H1 (cell line): ENCODE results near the gene AGTR2. TPM values are rescaled to one million over a fixed set of nuclear protein-coding genes. Genes with fewer than 3 reads are reported as not detected.
"Not testable (repeated sequence)": the region's sequence is repeated elsewhere in the genome, so short reads cannot be mapped to it uniquely, and the experiment has no call there.

Experiments
- CTCF ChIA-PET: fragments of 300-600 bp; sonication (Branson Sonifier 250); formaldehyde crosslinking; loops from one replicate; lab custom pipeline; 2021; ENCODE audit not compliant: partially characterized antibody; lab: Charles Lee
- POLR2A ChIA-PET: fragments of 300-600 bp; sonication (Branson Sonifier 250); formaldehyde crosslinking; loops from one replicate; lab custom pipeline; 2021; ENCODE audit warnings: inconsistent platforms; ENCODE audit not compliant: partially characterized antibody; lab: Charles Lee
- DNase-seq, 2 experiments: peaks; one replicate each; pipeline versions ENCODE4 v3.0.0 to v3.0.0-alpha.2; 2010 to 2022; ENCODE audit warnings: low spot score in 2 of 2, low read depth in 1 of 2, mixed read lengths in 1 of 2
- FAIRE-seq: peaks from 2 replicates; lab custom pipeline; 2011; peaks lifted over from hg19 to GRCh38; lab: Jason Lieb, UNC
- H2AFZ ChIP-seq: 2 replicates; pipeline ENCODE4 v1.8.1; 2012; ENCODE audit warnings: low read length, inconsistent platforms
- H2AK5ac ChIP-seq: 2 replicates; pipeline ENCODE4 v1.6.1; 2013; ENCODE audit warnings: low read depth, low read length
- H2BK120ac ChIP-seq: replicated peaks from 2 replicates; pipeline ENCODE3; 2013; ENCODE audit warnings: low read depth, low read length, inconsistent platforms
- H2BK12ac ChIP-seq: 2 replicates; pipeline ENCODE4 v1.6.1; 2013; ENCODE audit warnings: low read depth, low read length
- H2BK15ac ChIP-seq: 2 replicates; pipeline ENCODE4 v1.6.1; 2013; ENCODE audit warnings: low read length
- H2BK20ac ChIP-seq: 2 replicates; pipeline ENCODE4 v1.6.1; 2013; ENCODE audit warnings: low read length
- H2BK5ac ChIP-seq: 2 replicates; pipeline ENCODE4 v1.6.1; 2013; ENCODE audit warnings: low read depth, low read length
- H3K14ac ChIP-seq: 2 replicates; pipeline ENCODE4 v1.6.1; 2013; ENCODE audit warnings: inconsistent platforms; ENCODE audit not compliant: insufficient read length
- H3K18ac ChIP-seq: 2 replicates; pipeline ENCODE4 v1.6.1; 2013; ENCODE audit warnings: low read length; ENCODE audit errors: extremely low read depth
- H3K23ac ChIP-seq: 2 replicates; pipeline ENCODE4 v1.6.1; 2013; ENCODE audit warnings: inconsistent platforms; ENCODE audit not compliant: insufficient read length
- H3K23me2 ChIP-seq: 2 replicates; pipeline ENCODE4 v1.6.1; 2013; ENCODE audit warnings: low read depth, low read length
- H3K27ac ChIP-seq: 2 replicates; pipeline ENCODE4 v1.6.1; 2011; ENCODE audit warnings: low read depth, low read length, inconsistent platforms
- H3K27me3 ChIP-seq, 4 experiments: replicated peaks in 1 of 4; 1 replicate in 1 of 4; 2 replicates in 3 of 4; pipeline versions ENCODE4 v1.6.1 to v1.8.1; 2011 to 2013; ENCODE audit warnings: low read length in 3 of 4, mild to moderate bottlenecking in 3 of 4, inconsistent platforms in 2 of 4, mixed read lengths in 2 of 4, moderate library complexity in 1 of 4; ENCODE audit not compliant: control insufficient read depth in 3 of 4, insufficient read depth in 3 of 4; ENCODE audit errors: extremely low read depth in 1 of 4
- H3K36me3 ChIP-seq, 4 experiments: 2 replicates each; pipeline versions ENCODE4 v1.6.1 to v1.8.1; 2011 to 2013; ENCODE audit warnings: mild to moderate bottlenecking in 4 of 4, low read length in 3 of 4, moderate library complexity in 2 of 4, control low read depth in 1 of 4, inconsistent platforms in 1 of 4; ENCODE audit not compliant: insufficient read depth in 4 of 4, control insufficient read depth in 2 of 4
- H3K4ac ChIP-seq: replicated peaks from 2 replicates; pipeline ENCODE3; 2013; ENCODE audit warnings: low read length, low read depth, mixed read lengths, inconsistent platforms; ENCODE audit not compliant: insufficient read length
- H3K4me1 ChIP-seq, 4 experiments: replicated peaks in 1 of 4; 1 replicate in 1 of 4; 2 replicates in 3 of 4; pipeline versions ENCODE4 v1.6.1 to v1.8.1; 2011 to 2013; ENCODE audit warnings: low read length in 3 of 4, inconsistent platforms in 2 of 4, mixed read lengths in 1 of 4; ENCODE audit not compliant: insufficient read depth in 4 of 4, control insufficient read depth in 3 of 4
- H3K4me2 ChIP-seq, 2 experiments: 2 replicates each; pipeline versions ENCODE4 v1.6.1 to v1.8.1; 2011 to 2013; ENCODE audit warnings: low read depth in 2 of 2, low read length in 2 of 2, control low read depth in 1 of 2, inconsistent platforms in 1 of 2, mild to moderate bottlenecking in 1 of 2; ENCODE audit not compliant: insufficient read depth in 1 of 2
- H3K4me3 ChIP-seq, 4 experiments: fragments of 200-600, 300-600 bp in 1 of 4; sonication (generic), shearing (Covaris generic), sonication (Bioruptor Twin) in 1 of 4; 2 replicates each; pipeline versions ENCODE4 v1.5.1 to v1.8.1; 2011 to 2016; ENCODE audit warnings: low read length in 4 of 4, low read depth in 3 of 4, control low read depth in 2 of 4, inconsistent platforms in 2 of 4, mild to moderate bottlenecking in 2 of 4, mixed read lengths in 1 of 4, moderate library complexity in 1 of 4; ENCODE audit not compliant: insufficient read depth in 2 of 4; ENCODE audit errors: extremely low read depth in 1 of 4
- H3K56ac ChIP-seq: replicated peaks from 2 replicates; pipeline ENCODE3; 2013; ENCODE audit warnings: low read depth, mild to moderate bottlenecking, mixed read lengths, low read length, inconsistent platforms; ENCODE audit not compliant: insufficient read length
- H3K79me1 ChIP-seq: 2 replicates; pipeline ENCODE4 v1.6.1; 2013; ENCODE audit warnings: low read depth, low read length, control low read depth
- H3K79me2 ChIP-seq, 2 experiments: 2 replicates each; pipeline versions ENCODE4 v1.6.1 to v1.8.1; 2012 to 2013; ENCODE audit warnings: low read length in 2 of 2, mild to moderate bottlenecking in 2 of 2, inconsistent platforms in 1 of 2; ENCODE audit not compliant: insufficient read depth in 2 of 2, control insufficient read depth in 1 of 2
- H3K9ac ChIP-seq, 4 experiments: replicated peaks in 1 of 4; 1 replicate in 1 of 4; 2 replicates in 3 of 4; pipeline versions ENCODE4 v1.6.1 to v1.8.1; 2011 to 2013; ENCODE audit warnings: low read depth in 3 of 4, low read length in 3 of 4, control low read depth in 2 of 4, mild to moderate bottlenecking in 2 of 4, moderate library complexity in 2 of 4, inconsistent platforms in 1 of 4; ENCODE audit errors: extremely low read depth in 1 of 4
- H3K9me3 ChIP-seq, 2 experiments: 2 replicates each; pipeline versions ENCODE4 v1.6.1 to v1.8.1; 2012 to 2013; ENCODE audit warnings: mild to moderate bottlenecking in 2 of 2, moderate library complexity in 2 of 2, control low read depth in 1 of 2, inconsistent platforms in 1 of 2, low read depth in 1 of 2, low read length in 1 of 2, mixed read lengths in 1 of 2; ENCODE audit not compliant: insufficient read depth in 2 of 2
- H4K20me1 ChIP-seq, 2 experiments: replicated peaks in 1 of 2; 2 replicates each; pipeline versions ENCODE3 to v1.8.1; 2011 to 2013; ENCODE audit warnings: inconsistent platforms in 2 of 2, low read length in 2 of 2, mild to moderate bottlenecking in 1 of 2; ENCODE audit not compliant: insufficient read depth in 2 of 2, control insufficient read depth in 1 of 2
- H4K5ac ChIP-seq: 2 replicates; pipeline ENCODE4 v1.6.1; 2013; ENCODE audit warnings: low read length, low read depth, mixed read lengths, inconsistent platforms; ENCODE audit not compliant: insufficient read length
- H4K8ac ChIP-seq: 2 replicates; pipeline ENCODE4 v1.8.0; 2013; ENCODE audit warnings: mild to moderate bottlenecking, moderate library complexity, low read length, inconsistent platforms; ENCODE audit not compliant: insufficient read depth; ENCODE audit errors: extremely low read depth
- H4K91ac ChIP-seq: replicated peaks from 2 replicates; pipeline ENCODE3; 2013; ENCODE audit warnings: low read length, mixed read lengths, inconsistent platforms; ENCODE audit not compliant: insufficient read length
- BCL11A ChIP-seq, 2 experiments: IDR thresholded peaks; one replicate each; pipeline ENCODE4 v1.6.1; 2011; ENCODE audit warnings: low read depth in 2 of 2, low read length in 2 of 2, mild to moderate bottlenecking in 2 of 2
- CREB1 ChIP-seq: IDR thresholded peaks from 2 replicates; pipeline ENCODE4 v1.6.1; 2012; ENCODE audit warnings: inconsistent platforms
- EZH2 ChIP-seq: fragments of 200-600 bp; sonication (generic); IDR thresholded peaks from 2 replicates; pipeline ENCODE4 v1.7.1; 2012; ENCODE audit warnings: low read depth, mild to moderate bottlenecking, moderate library complexity, low read length, inconsistent platforms; ENCODE audit not compliant: severe bottlenecking
- NRF1 ChIP-seq: IDR thresholded peaks from 2 replicates; pipeline ENCODE4 v1.6.1; 2011; ENCODE audit warnings: mild to moderate bottlenecking, low read depth, low read length, improper control_type of control experiment
- POLR2A ChIP-seq, 2 experiments: IDR thresholded peaks; 1 replicate in 1 of 2; 2 replicates in 1 of 2; pipeline ENCODE4 v1.6.1; 2011; ENCODE audit warnings: low read depth in 2 of 2, low read length in 2 of 2, mild to moderate bottlenecking in 2 of 2; ENCODE audit errors: control extremely low read depth in 1 of 2
- RBBP5 ChIP-seq: IDR thresholded peaks from 2 replicates; pipeline ENCODE4 v1.7.1; 2012; ENCODE audit warnings: low read depth, mild to moderate bottlenecking, inconsistent platforms, low read length, moderate library complexity, borderline replicate concordance
- RFX5 ChIP-seq: IDR thresholded peaks from 2 replicates; pipeline ENCODE4 v1.6.1; 2011; ENCODE audit warnings: low read depth, low read length, improper control_type of control experiment, borderline replicate concordance
- SAP30 ChIP-seq: fragments of 300-600 bp; sonication (generic); IDR thresholded peaks from 2 replicates; pipeline ENCODE4 v1.7.1; 2012; ENCODE audit warnings: low read length, moderate library complexity, mild to moderate bottlenecking, inconsistent platforms; ENCODE audit not compliant: insufficient read depth, insufficient replicate concordance
- SP4 ChIP-seq: IDR thresholded peaks from 2 replicates; pipeline ENCODE4 v1.6.1; 2012; ENCODE audit warnings: low read length, inconsistent platforms
- USF2 ChIP-seq: IDR thresholded peaks from 2 replicates; pipeline ENCODE4 v1.6.1; 2011; ENCODE audit warnings: low read length, improper control_type of control experiment
- whole genome bisulfite sequencing, 2 experiments: shearing (Covaris generic) in 1 of 2; methylation state at CpG; one replicate each; pipeline versions ENCODE4 v1.1.6 to v1.1.7; 2013 to 2015; ENCODE audit warnings: low lambda C conversion rate in 2 of 2, mixed read lengths in 2 of 2, inconsistent platforms in 1 of 2, low coverage in 1 of 2, missing lambda C conversion rate in 1 of 2; ENCODE audit not compliant: insufficient replicate concordance in 2 of 2, insufficient coverage in 1 of 2, insufficient read length in 1 of 2; ENCODE audit errors: extremely low coverage in 1 of 2, missing lambda C conversion rate in 1 of 2; 5-methylcytosine and 5-hydroxymethylcytosine counted together
- polyA plus RNA-seq, 7 experiments: library from polyadenylated mRNA; depleted of rRNA in 3 of 7; stranded (reverse) in 5 of 7; unstranded in 2 of 7; fragments of >200 nt in 5 of 7; fragments of 200-250 nt in 2 of 7; gene quantifications; 1 replicate in 5 of 7; 2 replicates in 1 of 7; 4 replicates in 1 of 7; pipeline versions ENCODE4 v1.2.1 to v1.2.3, GENCODE V29; 2011 to 2013; ENCODE audit warnings: missing spikeins in 2 of 7, mixed read lengths in 2 of 7
- total RNA-seq: library from RNA; stranded (reverse); fragmentation: NEBNext Ultra II Directional; extraction: Animal tissue kit (Norgen Biotek cat#: 25700); gene quantifications from 2 replicates; pipeline ENCODE4 v1.2.1, GENCODE V29; 2021

AGTR2 gene
- total and polyA plus RNA-seq, 2 of the 8 experiments (the other 6 are each of a cell fraction or from before 2014, with no cell fraction given): not detected

- no peak for TF ChIP-seq CREB1
- no peak for TF ChIP-seq NRF1
- TF ChIP-seq SP4: no peak
- no peak for TF ChIP-seq RBBP5
- TF ChIP-seq SAP30: no peak
- TF ChIP-seq RFX5: no peak
- no peak for TF ChIP-seq POLR2A (IDR thresholded peaks at IDR 0.05; ENCODE audit: control extremely low read depth in 1 of 2, low read depth in 2 of 2, low read length in 2 of 2)
- TF ChIP-seq USF2: no peak
- no peak for TF ChIP-seq BCL11A (IDR thresholded peaks at IDR 0.05; ENCODE audit: low read depth in 2 of 2, low read length in 2 of 2)
- no peak for TF ChIP-seq EZH2
These were observed 42.7 kb downstream of the AGTR2 start (continued) for GRCh38 chrX:116213262-116213661.

- POLR2A ChIA-PET, H2BK120ac ChIP-seq: not testable (repeated sequence)
These were observed 46.5 kb downstream of the AGTR2 start for GRCh38 chrX:116217080-116217479.

More at GRCh38 chrX:116217080-116217479, 46.5 kb downstream of the AGTR2 start:
- not testable (repeated sequence) for H3K9ac ChIP-seq, H2AFZ ChIP-seq, H3K18ac ChIP-seq, H3K14ac ChIP-seq, H3K23ac ChIP-seq, H4K5ac ChIP-seq, H3K27ac ChIP-seq, H2BK15ac ChIP-seq, H3K36me3 ChIP-seq, H3K4me1 ChIP-seq, H2BK12ac ChIP-seq, H3K9me3 ChIP-seq, H2BK20ac ChIP-seq, H2AK5ac ChIP-seq, H3K27me3 ChIP-seq, H4K20me1 ChIP-seq, H3K4me3 ChIP-seq, H3K23me2 ChIP-seq, FAIRE-seq, H3K79me2 ChIP-seq, H4K91ac ChIP-seq, H4K8ac ChIP-seq, H3K4me2 ChIP-seq, H3K56ac ChIP-seq, H2BK5ac ChIP-seq, H3K4ac ChIP-seq, DNase-seq, H3K79me1 ChIP-seq
- CTCF ChIA-PET: interaction anchor here (0.6 kb wide), 1 partner anchor 11 kb away, joined by 3 read pairs; no protein-coding TSS in a partner anchor
- 94% methylated on average over 2 of the region's 2 CpGs; no CpG with 5 or more reads in 1 of the 2 experiments for WGBS, 2 experiments
